ENCODE data around the gene PCLO.

- peak; percentile 42 to 56 for TF ChIP-seq POLR2A (IDR thresholded peaks at IDR 0.05)
- TF ChIP-seq, protein P1, sequence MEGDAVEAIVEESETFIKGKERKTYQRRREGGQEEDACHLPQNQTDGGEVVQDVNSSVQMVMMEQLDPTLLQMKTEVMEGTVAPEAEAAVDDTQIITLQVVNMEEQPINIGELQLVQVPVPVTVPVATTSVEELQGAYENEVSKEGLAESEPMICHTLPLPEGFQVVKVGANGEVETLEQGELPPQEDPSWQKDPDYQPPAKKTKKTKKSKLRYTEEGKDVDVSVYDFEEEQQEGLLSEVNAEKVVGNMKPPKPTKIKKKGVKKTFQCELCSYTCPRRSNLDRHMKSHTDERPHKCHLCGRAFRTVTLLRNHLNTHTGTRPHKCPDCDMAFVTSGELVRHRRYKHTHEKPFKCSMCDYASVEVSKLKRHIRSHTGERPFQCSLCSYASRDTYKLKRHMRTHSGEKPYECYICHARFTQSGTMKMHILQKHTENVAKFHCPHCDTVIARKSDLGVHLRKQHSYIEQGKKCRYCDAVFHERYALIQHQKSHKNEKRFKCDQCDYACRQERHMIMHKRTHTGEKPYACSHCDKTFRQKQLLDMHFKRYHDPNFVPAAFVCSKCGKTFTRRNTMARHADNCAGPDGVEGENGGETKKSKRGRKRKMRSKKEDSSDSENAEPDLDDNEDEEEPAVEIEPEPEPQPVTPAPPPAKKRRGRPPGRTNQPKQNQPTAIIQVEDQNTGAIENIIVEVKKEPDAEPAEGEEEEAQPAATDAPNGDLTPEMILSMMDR (IDR thresholded peaks at IDR 0.05) = peak in 1 of 6 experiments; percentile 8
Measured at GRCh38 chr7:83162402-83163256, at the start of gene PCLO.
